GM18873 (cell line): ENCODE data around the gene TNS3.
"Not testable (repeated sequence)": the region's sequence is repeated elsewhere in the genome, so short reads cannot be mapped to it uniquely, and the experiment has no call there.

ENCODE experiments used
- ATAC-seq: cut with Tn5 transposase; IDR thresholded peaks from one replicate; pipeline ENCODE4 v1.9.1; 2021; ENCODE audit warnings: mild to moderate bottlenecking, moderate library complexity, moderate number of reproducible peaks; ENCODE audit not compliant: unreplicated experiment, low FRiP score

The TNS3 gene

GRCh38 chr7:47544416-47544815 is 37.5 kb downstream of the TNS3 start:
- ATAC-seq = no peak

DNA sequence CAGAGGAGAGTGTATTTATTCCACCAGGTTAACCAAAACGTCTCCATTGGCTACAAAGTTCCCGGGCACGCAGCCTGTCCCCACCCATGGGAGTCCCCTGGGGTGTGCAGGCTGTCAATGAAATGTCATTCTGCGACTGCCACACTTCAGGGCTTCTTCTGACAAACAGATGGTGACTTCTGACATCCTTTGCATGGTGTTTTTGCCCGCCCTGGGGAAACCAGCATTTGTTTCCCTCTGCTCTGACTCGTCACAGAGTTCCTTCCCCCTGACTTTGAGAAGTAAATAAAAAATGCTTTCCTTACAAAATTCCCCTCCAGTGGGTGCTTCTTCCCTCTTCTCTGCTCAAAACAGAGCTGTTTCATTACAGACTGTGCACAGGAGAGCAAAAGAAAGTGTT is 38.2 kb downstream of the TNS3 start:
- no peak for ATAC-seq

GRCh38 chr7:47543056-47543455 is 38.9 kb downstream of the TNS3 start:
- no peak for ATAC-seq

GRCh38 chr7:47542051-47542450 is 39.9 kb downstream of the TNS3 start:
- ATAC-seq = no peak

DNA sequence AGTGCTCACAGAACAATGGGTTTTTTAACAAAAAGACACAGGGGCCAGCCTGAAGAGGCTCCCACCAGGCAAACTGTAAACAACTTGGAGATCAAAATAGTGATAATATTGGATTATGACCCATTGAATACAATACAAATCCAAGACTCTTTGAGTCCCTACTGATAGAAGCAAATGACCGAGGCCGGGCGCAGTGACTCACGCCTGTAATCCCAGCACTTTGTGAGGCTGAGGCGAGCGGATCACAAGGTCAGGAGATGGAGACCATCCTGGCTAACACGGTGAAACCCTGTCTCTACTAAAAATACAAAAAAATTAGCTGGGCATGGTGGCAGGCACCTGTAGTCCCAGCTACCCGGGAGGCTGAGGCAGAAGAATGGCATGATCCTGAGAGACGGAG is 40.4 kb downstream of the TNS3 start:
- not testable (repeated sequence) for ATAC-seq

DNA sequence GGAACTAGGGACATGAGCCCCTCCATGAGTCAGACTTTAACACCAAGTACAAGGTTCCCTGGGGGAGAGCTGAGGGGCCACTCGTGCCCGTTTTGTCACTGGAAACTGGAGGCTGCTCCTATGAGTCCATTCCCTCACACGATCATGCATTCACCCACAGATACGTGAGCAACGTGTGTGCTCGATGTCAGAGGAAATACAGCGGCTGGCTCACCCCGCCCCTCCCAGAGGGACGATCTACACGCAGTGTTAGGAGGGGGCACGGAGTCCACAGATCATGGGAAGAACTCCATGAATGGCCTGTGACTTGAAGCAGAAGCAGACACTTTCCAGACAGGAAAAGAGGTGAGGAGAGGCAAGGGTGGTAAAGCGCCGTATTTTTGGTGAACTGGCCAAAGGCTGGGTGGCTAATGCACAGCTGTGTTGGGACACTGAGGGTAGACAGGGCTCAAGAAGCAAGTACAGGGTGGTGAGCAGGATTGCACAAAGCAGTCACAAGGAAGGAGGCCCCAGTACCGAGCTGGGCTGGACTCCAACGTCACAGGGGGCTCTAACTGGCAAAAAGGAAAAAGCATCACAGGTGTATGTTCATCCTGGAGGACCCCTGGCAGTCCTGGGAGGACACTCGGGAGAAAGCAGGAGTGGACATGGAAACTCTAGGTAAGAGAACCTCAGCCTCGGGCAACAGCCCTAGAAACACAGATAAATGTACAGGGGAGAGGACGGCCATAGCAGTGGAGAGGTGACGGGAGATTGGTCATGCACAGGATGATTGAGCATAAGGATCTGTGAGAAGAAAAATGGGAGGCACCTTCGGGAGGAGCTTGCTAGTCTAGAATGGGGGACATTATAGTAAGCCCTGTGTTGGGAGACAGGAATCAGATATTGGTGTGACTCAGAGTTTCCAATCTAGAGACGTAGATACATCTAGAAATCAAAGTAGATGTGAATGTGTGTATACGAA is 41.2 kb downstream of the TNS3 start:
- ATAC-seq = no peak

GRCh38 chr7:47540053-47540386 is 41.9 kb downstream of the TNS3 start:
- no peak for ATAC-seq

GRCh38 chr7:47539398-47540052 is 42.4 kb downstream of the TNS3 start:
- no peak for ATAC-seq

GRCh38 chr7:47538846-47539311 is 43.0 kb downstream of the TNS3 start:
- no peak for ATAC-seq

GRCh38 chr7:47537716-47538675 is 43.9 kb downstream of the TNS3 start:
- no peak for ATAC-seq

- ATAC-seq = no peak
These were observed 45.0 kb downstream of the TNS3 start for GRCh38 chr7:47536661-47537611.

DNA sequence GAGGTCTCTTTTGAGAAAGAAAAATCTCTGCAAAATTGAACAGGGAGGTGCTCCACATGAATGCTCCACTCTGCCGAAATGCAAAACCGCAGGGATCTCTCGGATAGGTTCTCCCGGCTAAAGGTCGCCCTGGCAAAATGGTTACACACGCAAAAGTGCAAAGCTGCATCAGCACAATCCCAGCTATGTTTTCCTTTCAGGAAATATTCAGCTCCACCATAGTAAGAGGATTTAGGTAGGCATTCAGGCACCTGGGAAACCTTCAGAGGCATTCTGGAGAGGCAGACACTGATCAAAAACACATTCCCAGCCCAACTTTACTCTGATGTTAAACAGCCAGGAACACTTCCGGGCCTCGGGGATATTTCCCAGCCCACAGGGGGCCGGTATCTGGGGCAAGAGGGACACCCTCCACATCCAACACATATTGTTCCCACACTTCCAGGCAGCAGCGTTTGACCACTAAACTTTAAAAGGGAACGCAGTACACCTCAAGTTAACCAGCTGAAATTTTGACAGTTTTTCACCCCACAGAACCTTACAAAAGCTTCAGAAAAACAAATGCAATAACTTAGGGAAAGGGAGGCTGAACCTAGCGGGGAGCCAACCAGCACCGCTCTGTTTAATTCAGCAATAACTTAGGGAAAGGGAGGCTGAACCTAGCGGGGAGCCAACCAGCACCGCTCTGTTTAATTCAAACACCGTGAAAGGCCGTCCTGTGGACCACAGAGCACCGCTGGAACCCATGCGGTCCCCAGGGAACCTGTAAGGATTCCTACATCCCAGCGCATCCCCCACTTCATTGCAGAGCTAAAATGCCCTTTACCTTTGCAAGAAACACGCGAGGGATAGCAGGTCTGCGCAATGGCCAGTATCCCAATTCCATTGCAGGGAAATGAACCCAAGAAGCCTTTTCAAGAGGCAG is 45.9 kb downstream of the TNS3 start:
- no peak for ATAC-seq

GRCh38 chr7:47535035-47535703 is 46.7 kb downstream of the TNS3 start:
- ATAC-seq = no peak

DNA sequence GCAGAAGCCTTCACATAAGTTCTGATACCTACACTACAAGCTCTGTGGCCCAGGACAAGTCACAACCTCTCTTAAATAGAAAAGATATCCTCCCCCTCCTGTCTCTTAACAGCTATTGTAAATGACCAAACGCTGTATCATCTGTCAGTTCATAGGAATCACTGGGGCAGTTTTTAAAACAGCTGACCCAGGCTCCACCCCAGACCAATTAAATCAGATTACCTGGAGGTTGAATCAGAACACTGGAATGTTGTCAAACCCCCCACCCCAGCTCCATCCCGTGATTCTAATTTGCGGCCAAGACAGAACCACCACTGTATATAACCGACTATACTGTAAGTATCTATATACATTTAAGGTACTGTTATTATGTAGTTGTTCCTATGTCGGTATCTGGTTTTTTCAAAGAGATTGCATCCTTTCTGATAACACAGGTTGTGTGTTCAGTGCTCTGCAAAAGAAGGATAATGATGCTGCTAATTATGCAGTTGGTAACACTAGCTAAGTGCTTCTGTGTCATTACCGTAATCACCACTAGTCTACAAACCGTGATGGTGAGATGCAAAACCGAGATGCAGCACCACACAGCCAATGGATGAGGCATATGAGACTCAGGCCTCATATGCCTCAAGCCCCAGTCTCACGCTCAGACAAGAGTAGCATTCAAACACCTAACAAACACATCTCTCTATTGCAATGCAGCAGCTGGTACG is 47.4 kb downstream of the TNS3 start:
- no peak for ATAC-seq

GRCh38 chr7:47531584-47532492 is 50.1 kb downstream of the TNS3 start:
- no peak for ATAC-seq

DNA sequence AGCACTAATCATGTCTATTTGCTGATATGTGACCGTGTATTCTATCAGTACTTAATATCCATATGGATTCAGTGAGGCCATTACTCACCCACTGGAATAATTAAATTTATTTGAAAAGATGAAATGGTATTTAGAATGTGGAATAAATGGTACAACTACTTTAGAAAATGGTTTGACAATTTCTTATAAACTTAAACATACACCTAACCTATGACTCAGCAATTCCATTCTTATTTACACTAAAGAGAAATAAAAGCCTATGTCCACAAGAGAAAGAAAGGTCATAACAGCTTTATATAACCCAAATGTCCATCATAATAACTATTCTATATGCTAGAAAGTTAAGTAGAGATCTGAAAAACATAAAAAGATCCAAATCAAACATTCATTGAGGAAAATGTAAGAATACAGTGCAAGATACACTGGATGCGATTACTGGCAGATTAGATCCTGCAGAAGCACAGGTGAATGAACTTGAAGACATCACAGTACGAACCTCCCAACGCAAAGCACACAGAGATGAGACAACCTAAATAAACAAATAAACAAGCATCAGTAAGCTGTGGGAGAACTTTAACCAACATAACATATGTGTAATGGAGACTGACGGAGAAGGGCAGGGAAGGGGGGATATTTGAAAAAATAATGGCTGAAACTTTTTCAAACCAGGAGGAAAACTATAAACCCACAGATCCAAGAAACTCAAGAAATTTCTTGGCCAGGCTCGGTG is 51.9 kb downstream of the TNS3 start:
- ATAC-seq = no peak
